Measurements from ENCODE around the gene DYDC2.

DNA sequence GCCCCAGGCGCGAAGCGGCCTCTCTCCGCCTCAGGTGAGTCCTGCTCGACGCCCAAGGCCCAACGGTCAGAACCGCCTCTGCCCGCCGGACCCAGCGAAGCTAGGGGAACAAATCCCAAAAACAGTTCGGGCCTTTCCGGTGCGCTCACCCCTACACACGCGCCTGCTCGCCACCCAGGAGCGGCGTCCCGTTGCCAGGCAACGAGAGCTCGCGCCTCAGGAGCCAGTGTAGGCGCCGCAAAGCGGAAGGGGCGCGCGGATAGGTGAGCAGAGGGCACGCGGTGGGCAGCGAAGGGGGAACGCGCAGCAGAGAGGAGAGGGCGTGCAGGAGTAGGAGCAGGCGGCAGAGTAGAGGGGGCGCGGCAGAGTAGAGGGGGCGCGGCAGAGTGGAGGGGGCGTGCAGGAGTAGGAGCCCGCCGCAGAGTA, at the start of gene DYDC2, which contains the start of gene DYDC1:
- TF ChIP-seq, protein P1, sequence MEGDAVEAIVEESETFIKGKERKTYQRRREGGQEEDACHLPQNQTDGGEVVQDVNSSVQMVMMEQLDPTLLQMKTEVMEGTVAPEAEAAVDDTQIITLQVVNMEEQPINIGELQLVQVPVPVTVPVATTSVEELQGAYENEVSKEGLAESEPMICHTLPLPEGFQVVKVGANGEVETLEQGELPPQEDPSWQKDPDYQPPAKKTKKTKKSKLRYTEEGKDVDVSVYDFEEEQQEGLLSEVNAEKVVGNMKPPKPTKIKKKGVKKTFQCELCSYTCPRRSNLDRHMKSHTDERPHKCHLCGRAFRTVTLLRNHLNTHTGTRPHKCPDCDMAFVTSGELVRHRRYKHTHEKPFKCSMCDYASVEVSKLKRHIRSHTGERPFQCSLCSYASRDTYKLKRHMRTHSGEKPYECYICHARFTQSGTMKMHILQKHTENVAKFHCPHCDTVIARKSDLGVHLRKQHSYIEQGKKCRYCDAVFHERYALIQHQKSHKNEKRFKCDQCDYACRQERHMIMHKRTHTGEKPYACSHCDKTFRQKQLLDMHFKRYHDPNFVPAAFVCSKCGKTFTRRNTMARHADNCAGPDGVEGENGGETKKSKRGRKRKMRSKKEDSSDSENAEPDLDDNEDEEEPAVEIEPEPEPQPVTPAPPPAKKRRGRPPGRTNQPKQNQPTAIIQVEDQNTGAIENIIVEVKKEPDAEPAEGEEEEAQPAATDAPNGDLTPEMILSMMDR (IDR thresholded peaks at IDR 0.05; ENCODE audit: insufficient read depth, low read depth, low read length), result no peak
- TF ChIP-seq EZH2 (IDR thresholded peaks at IDR 0.05; ENCODE audit: insufficient read depth, low read length), result peak; percentile 57
